ENCODE measurements around the gene SPRN.
"Not testable (repeated sequence)": the region's sequence is repeated elsewhere in the genome, so short reads cannot be mapped to it uniquely, and the experiment has no call there.

SPRN gene

DNA sequence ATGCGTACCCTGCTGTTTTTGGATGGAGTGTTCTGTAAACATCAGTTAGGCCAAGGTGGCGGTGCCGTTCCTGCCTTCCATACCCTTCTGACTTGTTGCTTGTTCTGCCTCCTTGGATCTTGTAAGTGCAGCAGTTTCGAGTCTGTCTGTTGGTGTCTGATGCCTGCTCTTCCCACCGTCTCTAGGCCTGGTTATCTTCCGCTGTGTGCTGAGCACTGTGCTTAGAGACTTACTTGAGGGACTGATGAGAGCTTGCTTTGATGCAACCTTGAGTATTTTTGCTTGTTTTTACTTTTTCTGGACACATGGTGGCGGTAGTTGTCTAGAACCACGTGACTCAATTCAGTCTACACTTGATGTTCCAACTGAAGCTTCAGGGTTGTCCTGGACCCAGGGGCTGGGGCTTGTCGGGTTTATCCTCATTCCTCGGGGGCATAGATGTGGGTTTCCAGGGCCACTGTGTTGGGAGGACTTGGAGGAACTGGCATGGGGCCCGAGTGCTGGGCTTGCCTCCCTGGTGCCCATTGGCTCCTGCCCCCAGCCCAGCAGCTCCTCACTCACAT lies 14.4 kb upstream of the SPRN start:
- TF ChIP-seq ZNF274 (IDR thresholded peaks at IDR 0.05; ENCODE audit: low read depth, low read length) = no peak

GRCh38 chr10:133432789-133433188 lies 8.4 kb upstream of the SPRN start:
- not testable (repeated sequence) for H3K4me3 ChIP-seq (ENCODE audit: low read length)

More for the DNA sequence above, 14.4 kb upstream of the SPRN start:
- no peak overlapping the region for H3K4me3 ChIP-seq (ENCODE audit: low read length)

GRCh38 chr10:133431888-133432613 lies 7.6 kb upstream of the SPRN start:
- not testable (repeated sequence) for H3K4me3 ChIP-seq (ENCODE audit: low read length)

DNA sequence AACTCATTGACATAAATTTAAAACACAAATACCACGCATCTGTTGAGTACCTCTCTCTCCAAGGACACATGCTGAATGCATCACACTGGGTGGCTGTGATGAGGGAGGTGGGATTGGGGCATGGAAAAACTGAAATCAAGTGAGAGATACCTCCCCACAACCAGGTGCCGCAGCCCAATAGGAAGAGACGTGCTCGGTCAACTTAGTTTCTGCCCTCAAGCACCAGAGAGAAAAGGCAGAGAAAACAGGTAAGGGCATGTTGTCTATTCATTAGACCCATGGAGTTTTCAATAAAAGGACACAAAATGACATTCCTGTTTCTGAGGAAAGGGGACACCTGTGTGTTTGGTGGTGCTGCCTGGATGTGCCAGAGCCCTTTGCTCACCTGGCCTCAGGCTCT lies 5.1 kb upstream of the SPRN start:
- H3K4me3 ChIP-seq (ENCODE audit: low read length) = not testable (repeated sequence)

DNA sequence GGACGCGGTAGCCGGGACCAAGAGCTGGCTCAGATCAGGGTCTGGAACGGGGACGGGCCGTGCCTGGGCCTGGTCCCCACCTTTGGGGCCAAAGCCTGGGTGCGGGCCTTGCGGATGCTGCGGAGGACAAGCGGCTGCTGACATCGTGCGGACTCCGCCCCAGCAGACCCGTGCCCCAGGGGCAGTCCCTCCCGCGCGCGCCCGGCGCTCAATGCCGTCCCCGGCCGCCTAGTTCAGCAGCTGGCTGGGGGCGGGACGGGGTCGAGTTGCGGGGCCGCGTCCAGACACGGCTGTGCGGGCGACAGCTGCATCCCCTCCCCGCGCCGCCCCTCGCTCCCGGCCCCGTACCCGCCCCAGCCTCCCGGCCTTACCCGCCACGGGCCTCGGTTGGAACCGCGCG lies 323 bp downstream of the SPRN start:
- H3K4me3 ChIP-seq (ENCODE audit: low read length) = not testable (repeated sequence)

DNA sequence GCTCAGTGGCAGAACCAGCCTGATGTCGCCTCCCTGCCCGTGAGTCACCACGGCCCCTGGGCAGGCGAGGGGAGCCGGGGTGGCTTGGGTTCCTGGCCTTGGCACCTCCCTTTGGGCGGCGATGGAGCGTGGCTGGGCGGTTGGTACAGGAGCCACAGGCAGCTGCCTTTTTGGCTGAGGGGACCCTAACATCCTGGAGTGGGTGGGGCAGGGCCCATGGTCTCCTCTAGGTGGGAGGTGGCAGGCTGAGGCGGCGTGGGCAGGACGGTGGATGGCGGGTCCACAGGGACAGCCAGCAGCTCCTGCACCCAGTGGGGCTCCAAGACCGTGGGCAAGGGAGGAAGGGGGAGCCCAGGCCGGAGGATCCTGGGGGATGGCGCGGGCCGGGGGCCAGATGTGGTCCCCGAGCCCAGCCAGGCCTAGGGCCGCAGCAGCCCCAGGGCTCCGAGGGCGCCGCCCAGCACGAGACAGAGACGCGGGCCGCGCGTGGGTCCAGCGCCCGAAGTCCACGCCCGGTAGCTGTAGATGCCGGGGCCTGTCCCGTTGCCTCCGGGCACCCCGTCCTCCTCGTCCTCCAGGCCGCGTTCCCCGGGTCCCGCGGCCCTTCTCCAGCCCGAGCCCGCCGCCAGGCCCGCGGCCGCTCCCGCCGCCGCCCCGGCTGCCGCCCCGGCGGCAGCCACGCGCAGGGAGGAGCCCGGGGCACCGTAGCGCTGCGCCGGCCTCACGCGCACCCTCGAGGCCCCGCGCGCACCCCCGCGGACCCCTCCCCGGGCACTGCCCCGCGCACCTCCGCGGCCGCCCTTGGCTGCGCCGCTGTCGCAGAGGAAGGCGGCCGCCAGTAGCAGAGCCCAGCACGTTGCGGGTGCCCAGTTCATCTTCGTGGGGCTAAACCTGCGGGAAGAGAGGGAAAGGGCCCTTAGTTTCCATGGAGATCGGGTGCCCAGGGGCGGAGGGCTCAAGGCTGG lies 1.3 kb downstream of the SPRN start:
- H3K4me3 ChIP-seq (ENCODE audit: low read length) = no peak overlapping the region
- TF ChIP-seq ZNF274 (IDR thresholded peaks at IDR 0.05; ENCODE audit: low read depth, low read length) = no peak

- no peak for TF ChIP-seq ZNF274 (IDR thresholded peaks at IDR 0.05; ENCODE audit: low read depth, low read length)
- H3K4me3 ChIP-seq (ENCODE audit: low read length) = no peak overlapping the region
Measured at GRCh38 chr10:133422223-133422806, 2.1 kb downstream of the SPRN start.

DNA sequence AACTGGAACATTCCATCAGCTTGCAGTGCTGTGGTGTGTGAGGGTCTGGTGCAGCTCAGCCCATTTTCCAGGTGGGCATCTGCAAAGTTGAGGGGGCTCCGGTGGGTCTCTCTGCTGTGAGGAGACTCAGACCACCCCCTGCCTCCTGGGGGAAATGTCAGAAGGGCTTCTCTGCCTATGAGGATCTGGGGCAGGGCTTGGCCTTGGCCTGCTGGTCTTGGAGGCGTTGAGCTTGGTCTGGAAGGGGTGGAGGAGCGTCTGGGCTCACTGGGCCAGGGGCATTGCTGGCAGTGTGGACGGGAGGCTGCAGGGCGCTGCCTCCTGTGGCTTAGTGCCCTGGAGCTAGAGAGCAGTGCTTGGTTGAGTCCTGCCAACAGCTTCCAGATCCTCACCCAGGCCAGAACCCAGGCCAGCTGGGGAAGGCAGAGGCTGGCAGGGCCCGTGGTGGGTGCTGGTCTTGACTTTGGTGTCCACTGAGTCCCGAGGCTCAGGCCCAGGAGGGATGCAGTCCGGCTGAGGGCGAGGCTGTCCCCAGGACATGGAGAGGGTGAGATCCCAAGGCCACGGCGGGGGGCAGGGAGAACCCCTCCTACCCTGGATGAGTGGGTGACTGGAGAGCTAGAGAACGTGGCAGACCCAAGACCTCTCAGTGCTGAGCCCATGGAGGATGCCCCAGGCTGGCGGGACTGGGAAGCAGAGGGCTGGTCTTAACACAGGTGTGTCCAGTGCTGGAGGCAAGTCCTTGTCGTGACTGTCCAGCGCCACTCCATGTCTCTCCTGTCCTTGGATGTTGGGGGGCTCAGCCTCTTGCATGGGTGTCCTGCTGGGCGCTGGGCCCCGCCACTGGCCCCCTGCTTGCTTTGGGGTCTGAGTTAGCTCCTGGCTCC lies 2.8 kb downstream of the SPRN start:
- no peak overlapping the region for H3K4me3 ChIP-seq (ENCODE audit: low read length)
- no peak for TF ChIP-seq ZNF274 (IDR thresholded peaks at IDR 0.05; ENCODE audit: low read depth, low read length)

GRCh38 chr10:133420579-133420978 lies 3.8 kb downstream of the SPRN start:
- no peak overlapping the region for H3K4me3 ChIP-seq (ENCODE audit: low read length)
- no peak for TF ChIP-seq ZNF274 (IDR thresholded peaks at IDR 0.05; ENCODE audit: low read depth, low read length)

DNA sequence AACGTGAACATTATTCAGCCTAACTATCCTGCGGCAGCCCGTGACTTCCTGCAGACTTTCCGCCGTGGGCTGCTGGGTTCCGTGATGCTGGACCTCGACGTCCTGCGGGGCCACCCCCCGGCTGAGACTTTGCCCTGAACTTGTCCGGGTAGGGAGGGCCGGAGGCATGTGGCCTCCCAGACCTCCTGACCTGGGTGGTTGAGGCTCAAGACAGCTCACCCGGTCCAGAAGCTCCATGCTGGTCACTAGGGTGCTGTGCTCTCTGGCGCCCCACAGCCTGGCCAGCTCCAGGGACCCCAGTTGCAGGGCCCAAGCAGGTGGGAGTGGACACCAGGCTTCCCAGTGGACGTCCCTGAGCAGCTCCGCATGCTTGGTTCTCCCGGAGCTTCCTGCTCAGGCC lies 4.4 kb downstream of the SPRN start:
- no peak overlapping the region for H3K4me3 ChIP-seq (ENCODE audit: low read length)
- TF ChIP-seq ZNF274 (IDR thresholded peaks at IDR 0.05; ENCODE audit: low read depth, low read length) = no peak

- H3K4me3 ChIP-seq (ENCODE audit: low read length) = no peak overlapping the region
- no peak for TF ChIP-seq ZNF274 (IDR thresholded peaks at IDR 0.05; ENCODE audit: low read depth, low read length)
Measured at GRCh38 chr10:133419211-133419950, 5.0 kb downstream of the SPRN start.

- no peak overlapping the region for H3K4me3 ChIP-seq (ENCODE audit: low read length)
- no peak for TF ChIP-seq ZNF274 (IDR thresholded peaks at IDR 0.05; ENCODE audit: low read depth, low read length)
Measured at GRCh38 chr10:133418289-133418993, 6.0 kb downstream of the SPRN start.

GRCh38 chr10:133415752-133416151 lies 8.7 kb downstream of the SPRN start:
- no peak for TF ChIP-seq ZNF274 (IDR thresholded peaks at IDR 0.05; ENCODE audit: low read depth, low read length)
- H3K4me3 ChIP-seq (ENCODE audit: low read length) = no peak overlapping the region

GRCh38 chr10:133414401-133414800 lies 10.0 kb downstream of the SPRN start:
- not testable (repeated sequence) for H3K4me3 ChIP-seq (ENCODE audit: low read length)
